ENCODE measurements around the gene NRG3.

- TF ChIP-seq TCF7L2 (IDR thresholded peaks at IDR 0.05; ENCODE audit: low read depth, low read length) (no peak), CTCF (IDR thresholded peaks at IDR 0.05) (no peak)
Measured at GRCh38 chr10:82190432-82191260, 315.7 kb downstream of the NRG3 start.

Data from Panc1 (cell line).